Putamen (tissue), 1 donor: Measurements from ENCODE around the gene CNGB1.

Experiments used
- DNase-seq: peaks from one replicate; pipeline ENCODE4 v3.0.0-alpha.2; 2016; ENCODE audit warnings: low spot score

The CNGB1 gene

DNA sequence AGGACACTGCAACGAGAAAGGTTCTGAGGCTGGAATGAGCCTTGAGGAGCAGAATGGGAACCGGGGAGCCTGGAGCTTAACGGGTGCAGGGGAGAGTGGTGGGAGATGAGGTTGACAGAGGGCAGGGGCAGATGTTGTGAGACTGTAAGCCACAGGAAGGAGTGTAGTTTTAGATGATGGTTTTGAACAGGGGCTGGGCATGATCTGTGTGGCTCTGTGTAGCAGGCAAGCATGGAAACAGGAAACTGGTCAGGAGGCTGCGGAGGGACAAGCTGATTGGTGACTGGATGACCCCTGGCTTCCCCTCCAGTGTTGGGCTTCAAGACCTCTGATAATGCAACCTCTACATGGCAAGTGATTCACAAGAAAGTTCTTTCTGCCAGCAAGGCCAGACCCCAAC, 1.4 kb upstream of the CNGB1 start:
- no peak for DNase-seq

DNA sequence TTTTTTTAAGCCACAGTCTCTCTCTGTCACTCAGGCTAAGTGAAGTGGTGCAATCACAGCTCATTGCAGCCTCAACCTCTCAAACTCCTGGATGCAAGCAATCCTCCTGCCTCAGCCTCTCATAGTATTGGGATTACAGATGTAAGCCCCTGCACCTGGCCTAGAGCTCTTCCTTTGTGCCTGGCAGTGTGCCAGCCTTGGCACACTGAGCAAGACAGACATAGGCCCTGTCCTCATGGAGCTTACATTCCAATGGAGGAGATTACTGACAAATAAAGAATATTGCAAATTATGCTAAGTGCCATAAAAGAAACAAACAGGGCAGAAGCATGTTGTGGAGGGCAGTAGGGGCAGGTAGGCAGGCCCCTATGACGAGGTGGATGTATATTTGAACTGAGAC, 920 bp upstream of the CNGB1 start:
- DNase-seq: no peak

- no peak for DNase-seq
Measured at GRCh38 chr16:57970319-57970718, 609 bp downstream of the CNGB1 start.

DNA sequence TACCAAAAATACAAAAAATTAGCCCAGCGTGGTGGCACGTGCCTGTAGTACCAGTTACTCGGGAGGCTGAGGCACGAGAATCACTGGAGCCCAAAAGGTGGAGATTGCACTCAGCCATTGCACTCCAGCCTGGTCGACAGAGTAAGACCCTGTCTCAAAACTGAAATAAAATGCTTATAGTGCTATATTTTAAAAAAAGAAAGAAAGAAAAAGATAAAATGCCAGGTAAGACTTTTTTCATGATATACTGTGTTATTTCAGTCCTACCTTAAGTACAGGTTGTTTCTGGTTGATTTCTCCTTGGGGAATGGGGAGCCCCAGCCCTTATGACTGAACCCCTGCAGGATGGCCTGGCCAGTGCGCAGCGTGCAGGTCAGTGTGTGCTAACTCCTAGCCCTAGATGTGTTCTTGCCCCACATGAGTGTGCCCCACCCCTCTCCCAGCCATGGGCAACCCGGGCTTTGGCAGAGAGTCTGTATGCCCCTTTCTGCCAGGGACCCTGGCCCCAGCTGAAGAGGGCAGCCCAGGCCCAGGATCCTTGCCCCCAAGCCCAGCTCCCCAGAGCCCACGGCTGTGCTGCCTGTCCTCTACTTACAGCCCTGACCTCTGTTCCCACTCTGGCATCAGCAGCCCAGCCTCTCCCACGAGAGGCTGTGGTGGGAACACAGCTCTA, 1.3 kb downstream of the CNGB1 start:
- no peak for DNase-seq

- no peak for DNase-seq
Measured at GRCh38 chr16:57967916-57968315, 3.0 kb downstream of the CNGB1 start.

DNA sequence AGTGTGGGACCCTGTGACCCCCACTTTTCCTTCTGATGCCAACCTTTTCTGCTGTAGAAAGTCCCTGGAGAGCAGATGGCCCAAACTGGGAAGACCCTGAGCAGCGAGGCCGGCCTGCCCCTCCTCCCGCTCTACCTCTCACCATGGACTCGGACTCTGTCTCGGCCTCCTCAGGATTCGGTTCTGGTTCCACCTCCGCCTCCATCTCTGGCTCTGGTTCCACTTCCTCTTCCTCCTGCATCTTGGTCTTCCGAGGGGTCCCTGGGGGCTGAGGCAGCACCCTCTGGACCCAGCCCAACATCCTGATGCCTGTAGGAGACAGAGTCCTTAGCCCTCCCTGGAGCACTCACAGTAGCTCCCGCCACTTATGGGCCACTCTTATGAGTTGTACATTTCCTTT, 3.9 kb downstream of the CNGB1 start:
- DNase-seq: no peak

- no peak for DNase-seq
Measured at GRCh38 chr16:57966204-57966771, 4.6 kb downstream of the CNGB1 start.

GRCh38 chr16:57964157-57964700, 6.7 kb downstream of the CNGB1 start:
- no peak for DNase-seq

DNA sequence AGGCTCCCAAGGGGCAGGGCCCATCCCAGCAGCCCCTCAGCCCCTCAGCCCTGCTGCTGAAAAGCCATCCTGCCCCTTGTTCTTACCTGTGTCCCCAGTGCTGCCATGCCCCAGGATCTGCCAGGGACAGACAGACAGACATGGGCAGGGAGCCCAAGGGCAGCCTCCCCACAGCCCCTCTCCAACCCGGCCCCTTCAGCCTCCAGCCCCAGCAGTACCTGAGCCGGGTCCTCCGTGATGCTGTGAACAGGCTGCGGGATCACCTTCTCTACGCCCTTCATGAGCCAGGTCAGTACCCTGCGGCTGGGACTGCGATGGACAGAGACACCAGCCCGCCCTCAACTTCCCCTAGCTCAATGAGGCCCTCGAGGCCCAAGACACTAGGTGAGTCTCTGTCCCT, 8.2 kb downstream of the CNGB1 start:
- DNase-seq: no peak

DNA sequence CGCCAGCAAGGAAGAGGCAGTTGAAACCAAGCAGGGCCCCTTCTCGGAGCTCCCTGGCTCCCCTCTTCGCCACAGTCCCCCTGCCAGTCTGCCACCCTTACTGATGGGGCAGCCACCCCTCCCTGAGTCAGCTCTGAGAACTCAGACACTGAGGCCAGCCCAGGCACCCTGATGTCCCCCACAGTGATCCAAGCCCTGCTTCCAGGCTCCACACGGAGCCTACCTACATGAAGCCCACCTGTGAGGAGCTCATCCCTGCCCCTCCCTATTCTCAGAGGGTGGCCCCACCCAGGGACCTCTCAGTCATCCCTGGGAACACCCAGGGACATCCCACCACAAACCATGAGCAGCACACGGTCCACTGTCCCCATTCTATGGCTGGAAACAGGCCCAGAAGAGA, 8.9 kb downstream of the CNGB1 start:
- DNase-seq: no peak

GRCh38 chr16:57961538-57961937, 9.4 kb downstream of the CNGB1 start:
- no peak for DNase-seq

DNA sequence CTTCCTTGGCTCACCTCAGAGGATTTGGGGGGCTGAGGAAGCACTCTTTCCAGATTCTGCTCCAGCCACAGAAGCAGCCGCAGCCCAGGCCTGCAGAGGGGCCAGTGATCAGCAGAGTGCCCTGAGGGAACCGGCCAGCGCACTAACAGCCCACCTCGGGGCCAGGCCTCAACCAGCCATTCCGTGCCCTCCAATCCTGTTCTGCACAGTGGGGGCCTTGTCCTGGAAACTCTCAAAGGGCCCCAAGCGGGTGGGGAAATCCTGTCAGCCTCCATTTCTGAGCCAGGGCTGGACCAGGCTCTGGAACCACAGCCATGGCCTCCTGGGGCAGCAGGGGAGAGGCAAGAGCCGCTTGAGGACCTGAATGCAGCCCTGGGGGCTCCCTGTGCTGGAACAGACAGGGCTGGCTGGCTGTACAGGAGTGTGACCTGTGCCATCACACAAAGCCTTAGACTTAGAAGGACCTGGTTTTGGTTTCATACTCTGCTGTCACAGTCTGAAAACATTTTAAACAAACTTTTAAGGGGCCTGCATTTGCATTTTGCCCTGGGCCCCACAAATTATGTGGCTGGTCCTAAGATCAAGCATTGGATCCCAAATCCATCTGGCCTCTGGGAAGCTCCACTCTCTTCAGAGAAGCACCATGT, 10.0 kb downstream of the CNGB1 start:
- no peak for DNase-seq

GRCh38 chr16:57960310-57960709, 10.6 kb downstream of the CNGB1 start:
- no peak for DNase-seq

- no peak for DNase-seq
Measured at GRCh38 chr16:57959804-57960203, 11.1 kb downstream of the CNGB1 start.

- DNase-seq: no peak
Measured at GRCh38 chr16:57959121-57959520, 11.8 kb downstream of the CNGB1 start.

- no peak for DNase-seq
Measured at GRCh38 chr16:57958544-57958943, 12.4 kb downstream of the CNGB1 start.

GRCh38 chr16:57957673-57958392, 13.1 kb downstream of the CNGB1 start:
- DNase-seq: no peak

DNA sequence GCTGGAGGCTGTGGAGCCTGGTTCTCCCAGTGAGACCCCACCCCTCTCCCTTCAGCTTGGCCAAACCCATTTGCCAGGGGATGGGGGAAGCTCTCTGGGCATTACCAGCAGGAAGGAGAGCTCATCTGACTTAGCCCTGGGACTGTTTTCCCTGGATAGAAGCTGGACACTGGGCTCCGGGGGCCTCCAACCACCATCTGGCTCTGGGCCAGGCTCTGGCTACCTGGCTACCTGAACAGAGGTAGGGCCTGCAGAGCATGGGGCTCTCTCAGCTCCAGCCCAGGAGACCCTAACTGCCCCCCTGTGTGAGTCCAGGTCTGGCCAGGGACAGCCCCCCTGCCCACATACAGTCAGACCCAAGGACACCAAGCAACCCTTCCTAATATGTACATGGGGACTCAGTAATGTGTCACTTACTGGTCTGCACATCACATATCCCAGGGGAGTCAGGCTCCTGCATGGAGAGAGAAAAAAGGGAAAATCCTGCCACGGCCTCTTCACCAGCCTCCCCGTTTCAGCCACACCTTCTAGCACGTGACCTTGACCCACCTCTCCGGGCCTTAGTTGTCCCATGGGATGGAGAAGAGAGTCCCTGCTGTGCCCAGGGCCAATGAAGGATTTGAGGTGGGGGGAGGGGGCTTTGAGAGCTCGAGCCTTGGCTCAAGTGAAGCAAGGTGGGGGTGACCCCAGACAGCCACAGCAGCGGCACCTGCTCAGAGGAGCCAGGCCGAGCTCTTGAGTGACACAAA, 13.8 kb downstream of the CNGB1 start:
- DNase-seq: no peak

DNA sequence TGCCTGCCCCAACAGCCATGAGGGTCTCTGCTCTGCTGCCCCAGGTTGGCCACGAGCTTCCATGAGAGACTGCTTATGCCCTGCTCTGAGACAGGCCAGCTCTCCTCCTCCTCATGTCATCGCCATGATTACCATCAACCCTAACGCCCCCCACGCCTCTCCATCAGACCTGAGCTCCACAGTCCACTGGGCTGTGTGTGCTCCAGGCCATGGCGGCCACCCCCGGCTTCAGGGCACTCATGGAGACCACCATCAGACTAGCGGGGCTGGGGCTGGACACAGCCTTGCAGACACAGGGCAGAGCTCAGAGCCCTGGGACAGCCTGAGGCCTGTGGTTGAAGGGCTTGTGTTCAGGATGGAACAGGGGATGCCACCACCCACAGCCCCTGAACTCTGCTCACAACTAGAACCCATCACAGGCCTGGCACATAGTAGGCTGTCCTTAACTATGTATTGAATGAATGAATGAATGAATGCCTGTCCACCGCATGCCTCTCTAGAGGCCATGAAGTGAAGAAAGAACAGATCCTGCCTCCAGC, 14.6 kb downstream of the CNGB1 start:
- DNase-seq: no peak

- DNase-seq: no peak
Measured at GRCh38 chr16:57955572-57956188, 15.2 kb downstream of the CNGB1 start.

GRCh38 chr16:57953857-57954256, 17.1 kb downstream of the CNGB1 start:
- DNase-seq: no peak
